ENCODE data around the gene POGZ. TPM values are rescaled to one million over a fixed set of nuclear protein-coding genes. Genes with fewer than 3 reads are reported as not detected.
A peak's percentile ranks its signal among the peaks of the same experiment; 100 is the strongest.

POGZ gene
- total and polyA plus RNA-seq, 2 of the 13 experiments (the other 11 are each of a cell fraction or from before 2014, with no cell fraction given) = 15.3 to 45.6 TPM

GRCh38 chr1:151457911-151458801 lies 1.1 kb downstream of the POGZ start (continued):
- TF ChIP-seq KIAA2018 (CRISPR knock-in tag; IDR thresholded peaks at IDR 0.05; ENCODE audit: borderline replicate concordance) (no peak), ZNF788 (CRISPR knock-in tag; IDR thresholded peaks at IDR 0.05; ENCODE audit: borderline replicate concordance) (no peak), TBL1XR1 (IDR thresholded peaks at IDR 0.05; ENCODE audit: borderline replicate concordance, low read length, partially characterized antibody) (no peak), ZBTB14 (CRISPR knock-in tag; IDR thresholded peaks at IDR 0.05) (peak; percentile 49; the same call in 1 of the 2 replicates), ZNF720 (CRISPR knock-in tag; IDR thresholded peaks at IDR 0.05) (no peak), EZH2 (conservative IDR thresholded peaks at IDR 0.05; ENCODE audit: low read depth, low read length) (no peak), ZFP90 (CRISPR knock-in tag; IDR thresholded peaks at IDR 0.05; ENCODE audit: borderline replicate concordance) (no peak), PRDM10 (CRISPR knock-in tag; IDR thresholded peaks at IDR 0.05; ENCODE audit: low read depth) (0 out of 2 replicates have a peak, but pooled peaks have one; percentile 25), YEATS2 (CRISPR knock-in tag; IDR thresholded peaks at IDR 0.05; ENCODE audit: borderline replicate concordance) (peak; percentile 25; the same call in 1 of the 2 replicates), PHF8 (CRISPR knock-in tag; IDR thresholded peaks at IDR 0.05) (peak; percentile 19; the same call in 1 of the 2 replicates), RARG (CRISPR knock-in tag; IDR thresholded peaks at IDR 0.05; ENCODE audit: low read depth) (no peak), TCF7L2 (IDR thresholded peaks at IDR 0.05; ENCODE audit: low read depth, low read length) (no peak), DMAP1 (CRISPR knock-in tag; IDR thresholded peaks at IDR 0.05) (peak; percentile 73; the same call in 1 of the 2 replicates), ASH2L (IDR thresholded peaks at IDR 0.05; ENCODE audit: insufficient read length, low read depth, low read length) (peak; percentile 55), RBM22 (optimal IDR thresholded peaks at IDR 0.05; ENCODE audit: low read length) (no peak)

Data from HepG2 (cell line).